Breast epithelium (tissue), 3 donors: Measurements from ENCODE around the gene AHNAK.

ENCODE experiments used
- POLR2A ChIP-seq: fragments of 450-650 bp; IDR thresholded peaks from one replicate; pipeline ENCODE4 v1.6.1; 2016; ENCODE audit warnings: antibody characterized with exemption, mild to moderate bottlenecking, moderate library complexity
- TF ChIP-seq, protein P1 (sequence below), 3 donors: fragments of 450-650 bp; IDR thresholded peaks; one replicate each; pipeline ENCODE4 v1.5.1; 2016 to 2017; ENCODE audit warnings: antibody characterized with exemption in 3 of 3, mild to moderate bottlenecking in 3 of 3, moderate library complexity in 3 of 3

DNA sequence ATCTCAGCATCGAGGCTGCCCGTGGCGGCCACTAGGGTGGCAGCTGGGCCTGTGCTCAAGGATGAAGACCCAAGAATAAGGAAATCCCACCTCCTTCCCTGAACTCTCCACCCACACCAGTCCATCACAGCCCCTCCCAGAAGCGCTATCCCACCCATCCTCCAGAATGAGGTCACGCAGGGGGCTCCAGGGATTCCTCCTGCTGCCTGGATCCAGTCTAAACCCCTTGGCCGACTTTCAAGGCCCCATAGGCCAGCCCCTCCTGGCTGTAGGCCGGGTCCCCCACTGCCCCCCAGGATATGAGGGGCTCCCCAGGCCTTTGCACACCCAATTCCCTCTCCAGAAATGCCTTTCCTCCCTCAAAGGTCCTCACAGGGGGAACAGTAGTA lies 146.7 kb downstream of the AHNAK start:
- TF ChIP-seq, protein P1, sequence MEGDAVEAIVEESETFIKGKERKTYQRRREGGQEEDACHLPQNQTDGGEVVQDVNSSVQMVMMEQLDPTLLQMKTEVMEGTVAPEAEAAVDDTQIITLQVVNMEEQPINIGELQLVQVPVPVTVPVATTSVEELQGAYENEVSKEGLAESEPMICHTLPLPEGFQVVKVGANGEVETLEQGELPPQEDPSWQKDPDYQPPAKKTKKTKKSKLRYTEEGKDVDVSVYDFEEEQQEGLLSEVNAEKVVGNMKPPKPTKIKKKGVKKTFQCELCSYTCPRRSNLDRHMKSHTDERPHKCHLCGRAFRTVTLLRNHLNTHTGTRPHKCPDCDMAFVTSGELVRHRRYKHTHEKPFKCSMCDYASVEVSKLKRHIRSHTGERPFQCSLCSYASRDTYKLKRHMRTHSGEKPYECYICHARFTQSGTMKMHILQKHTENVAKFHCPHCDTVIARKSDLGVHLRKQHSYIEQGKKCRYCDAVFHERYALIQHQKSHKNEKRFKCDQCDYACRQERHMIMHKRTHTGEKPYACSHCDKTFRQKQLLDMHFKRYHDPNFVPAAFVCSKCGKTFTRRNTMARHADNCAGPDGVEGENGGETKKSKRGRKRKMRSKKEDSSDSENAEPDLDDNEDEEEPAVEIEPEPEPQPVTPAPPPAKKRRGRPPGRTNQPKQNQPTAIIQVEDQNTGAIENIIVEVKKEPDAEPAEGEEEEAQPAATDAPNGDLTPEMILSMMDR (IDR thresholded peaks at IDR 0.05) = no peak
- TF ChIP-seq POLR2A = no peak
